Neuronal stem cell (in vitro differentiated cells): ENCODE data around the gene HNRNPC.
"Not testable (repeated sequence)": the region's sequence is repeated elsewhere in the genome, so short reads cannot be mapped to it uniquely, and the experiment has no call there.

Source experiments
- DNase-seq: peaks from one replicate; pipeline ENCODE4 v3.0.0-alpha.2; 2013; ENCODE audit warnings: low spot score
- H2AFZ ChIP-seq: one replicate; pipeline ENCODE4 v1.6.1; 2013; ENCODE audit warnings: mild to moderate bottlenecking, low read length, inconsistent platforms
- H2AK5ac ChIP-seq: 2 replicates; pipeline ENCODE4 v1.6.1; 2013; ENCODE audit warnings: low read depth, mild to moderate bottlenecking, inconsistent platforms, low read length, moderate library complexity, mixed read lengths
- H2BK120ac ChIP-seq: 2 replicates; pipeline ENCODE4 v1.6.1; 2013; ENCODE audit warnings: low read depth, mild to moderate bottlenecking, inconsistent platforms, low read length, moderate library complexity, mixed read lengths
- H2BK12ac ChIP-seq: one replicate; pipeline ENCODE4 v1.6.1; 2013; ENCODE audit warnings: low read length, inconsistent platforms
- H2BK15ac ChIP-seq: 2 replicates; pipeline ENCODE4 v1.6.1; 2013; ENCODE audit warnings: mild to moderate bottlenecking, low read length, inconsistent platforms, mixed read lengths
- H2BK5ac ChIP-seq: one replicate; pipeline ENCODE4 v1.6.1; 2013; ENCODE audit warnings: inconsistent platforms, mild to moderate bottlenecking, low read length, moderate library complexity
- H3K14ac ChIP-seq: one replicate; pipeline ENCODE4 v1.6.1; 2013; ENCODE audit warnings: low read length, inconsistent platforms
- H3K18ac ChIP-seq: 2 replicates; pipeline ENCODE4 v1.6.1; 2013; ENCODE audit warnings: low read length, inconsistent platforms
- H3K23ac ChIP-seq: 2 replicates; pipeline ENCODE4 v1.6.1; 2013; ENCODE audit warnings: low read depth, mild to moderate bottlenecking, mixed read lengths, low read length, inconsistent platforms; ENCODE audit not compliant: poor library complexity
- H3K27ac ChIP-seq: replicated peaks from 3 replicates; pipeline ENCODE4 v1.5.1; 2013; ENCODE audit warnings: low read length, inconsistent platforms
- H3K27me3 ChIP-seq, 3 experiments: 2 replicates each; pipeline ENCODE4 v1.6.1; 2013; ENCODE audit warnings: low read length in 3 of 3, mild to moderate bottlenecking in 2 of 3, inconsistent platforms in 1 of 3, low read depth in 1 of 3, mixed read lengths in 1 of 3, moderate library complexity in 1 of 3; ENCODE audit not compliant: control insufficient read depth in 3 of 3, insufficient read depth in 3 of 3
- H3K36me3 ChIP-seq, 2 donors: replicated peaks in 1 of 2; 2 replicates each; pipeline ENCODE4 v1.6.1; 2013; ENCODE audit warnings: low read length in 2 of 2; ENCODE audit not compliant: control insufficient read depth in 2 of 2, insufficient read depth in 2 of 2
- H3K4ac ChIP-seq: 2 replicates; pipeline ENCODE4 v1.6.1; 2013; ENCODE audit warnings: inconsistent platforms, mild to moderate bottlenecking, low read length, moderate library complexity
- H3K4me1 ChIP-seq, 2 donors: 1 replicate in 1 of 2; 2 replicates in 1 of 2; pipeline ENCODE4 v1.6.1; 2013; ENCODE audit warnings: low read length in 2 of 2, low read depth in 1 of 2; ENCODE audit not compliant: control insufficient read depth in 2 of 2, insufficient read depth in 1 of 2
- H3K4me2 ChIP-seq: one replicate; pipeline ENCODE4 v1.6.1; 2013; ENCODE audit warnings: mild to moderate bottlenecking, low read length, inconsistent platforms; ENCODE audit not compliant: insufficient read depth, poor library complexity, severe bottlenecking
- H3K4me3 ChIP-seq, 2 donors: 2 replicates each; pipeline ENCODE4 v1.5.1; 2013; ENCODE audit warnings: low read length in 2 of 2, mild to moderate bottlenecking in 2 of 2, inconsistent platforms in 1 of 2, moderate library complexity in 1 of 2
- H3K79me1 ChIP-seq: one replicate; pipeline ENCODE4 v1.6.1; 2013; ENCODE audit warnings: low read depth, mild to moderate bottlenecking, inconsistent platforms, low read length, moderate library complexity
- H3K9ac ChIP-seq: one replicate; pipeline ENCODE4 v1.6.1; 2013; ENCODE audit warnings: mild to moderate bottlenecking, low read depth, low read length, inconsistent platforms; ENCODE audit not compliant: poor library complexity
- H3K9me3 ChIP-seq, 2 donors: replicated peaks in 1 of 2; 2 replicates each; pipeline versions ENCODE3 to v1.6.1; 2013; ENCODE audit warnings: low read length in 2 of 2, mild to moderate bottlenecking in 2 of 2, inconsistent platforms in 1 of 2, low read depth in 1 of 2, mixed read lengths in 1 of 2, moderate library complexity in 1 of 2; ENCODE audit not compliant: control insufficient read depth in 2 of 2, insufficient read depth in 1 of 2
- H4K8ac ChIP-seq: one replicate; pipeline ENCODE4 v1.6.1; 2013; ENCODE audit warnings: low read depth, mild to moderate bottlenecking, inconsistent platforms, low read length, moderate library complexity
- H4K91ac ChIP-seq: one replicate; pipeline ENCODE4 v1.6.1; 2013; ENCODE audit warnings: low read length, low read depth, mild to moderate bottlenecking, inconsistent platforms; ENCODE audit not compliant: poor library complexity
- WGBS, 2 donors: extraction: QIAGEN DNeasy Blood & Tissue Kit; methylation state at CpG; one replicate each; pipeline ENCODE4 v1.1.7; 2013; ENCODE audit warnings: missing lambda C conversion rate in 2 of 2, mixed read lengths in 1 of 2; ENCODE audit not compliant: insufficient read length in 2 of 2, insufficient replicate concordance in 1 of 2; ENCODE audit errors: extremely low coverage in 2 of 2; 5-methylcytosine and 5-hydroxymethylcytosine counted together

The HNRNPC gene

GRCh38 chr14:21165670-21166069, 103.6 kb downstream of the HNRNPC start:
- not testable (repeated sequence) for H3K14ac ChIP-seq, H3K27ac ChIP-seq, H2BK12ac ChIP-seq, H4K8ac ChIP-seq, H3K4me2 ChIP-seq, H2AFZ ChIP-seq, H2BK120ac ChIP-seq, H4K91ac ChIP-seq, H2BK5ac ChIP-seq, H3K36me3 ChIP-seq, H3K9me3 ChIP-seq, H3K4me1 ChIP-seq, H3K18ac ChIP-seq, DNase-seq, H3K23ac ChIP-seq, H3K79me1 ChIP-seq, H3K4me3 ChIP-seq, H2BK15ac ChIP-seq, H3K4ac ChIP-seq, H3K9ac ChIP-seq, H2AK5ac ChIP-seq
- H3K27me3 ChIP-seq, result peaks cover 0 to 17% (median 0%) of the 10 kb centered on the region in 3 experiments
- no CpG with 5 or more reads among the region's 1 CpG for WGBS, 2 donors

GRCh38 chr14:21165002-21165605, 104.1 kb downstream of the HNRNPC start:
- Histone ChIP-seq H3K4me3 (peak overlapping the region in 1 of 2 donors; percentile 58), H3K27me3 (peaks cover 0 to 20% (median 0%) of the 10 kb centered on the region in 3 experiments)
- not testable (repeated sequence) for H3K9me3 ChIP-seq, H2BK5ac ChIP-seq, H2BK15ac ChIP-seq, H3K4me2 ChIP-seq, H3K18ac ChIP-seq, H4K91ac ChIP-seq, H3K23ac ChIP-seq, H3K79me1 ChIP-seq, H3K4ac ChIP-seq, H3K9ac ChIP-seq, H3K27ac ChIP-seq, H4K8ac ChIP-seq, H2BK120ac ChIP-seq, H2BK12ac ChIP-seq, DNase-seq, H2AK5ac ChIP-seq, H2AFZ ChIP-seq, H3K14ac ChIP-seq, H3K36me3 ChIP-seq, H3K4me1 ChIP-seq
- WGBS, 2 donors, result no CpG with 5 or more reads among the region's 7 CpGs

DNA sequence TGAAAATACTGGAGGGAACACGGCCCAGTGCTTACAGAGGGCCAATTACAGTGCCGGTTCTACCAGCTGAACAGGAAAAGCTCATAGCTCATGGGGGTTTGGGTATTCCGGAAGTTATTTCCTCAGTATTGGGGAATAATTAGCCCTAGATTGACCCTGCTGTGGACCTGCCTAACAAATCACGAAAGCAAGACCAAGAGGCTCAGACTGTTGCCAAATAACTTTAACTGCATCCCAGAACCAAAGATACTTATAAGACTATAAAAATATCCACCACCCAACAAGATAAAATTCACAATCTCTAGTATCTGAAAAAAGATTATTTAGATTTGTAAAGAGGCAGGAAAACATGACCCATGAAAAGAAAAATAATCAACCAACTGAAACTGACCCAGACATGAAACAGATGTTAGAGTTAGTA, 105.4 kb downstream of the HNRNPC start:
- no peak overlapping the region for H2BK120ac ChIP-seq
- H3K4me2 ChIP-seq, result no peak overlapping the region
- no peaks in the 10 kb centered on the region for H3K4me1 ChIP-seq
- no peak overlapping the region for H2AFZ ChIP-seq
- WGBS, 2 donors, result no CpG with 5 or more reads among the region's 4 CpGs
- no peak for DNase-seq
- H3K79me1 ChIP-seq, result no peaks in the 10 kb centered on the region
- H3K27me3 ChIP-seq, result peaks cover 0 to 24% (median 0%) of the 10 kb centered on the region in 3 experiments
- no peaks in the 10 kb centered on the region for H3K9me3 ChIP-seq
- H3K18ac ChIP-seq, result no peak overlapping the region
- H3K23ac ChIP-seq, result no peak overlapping the region
- H4K8ac ChIP-seq, result no peak overlapping the region
- no peak overlapping the region for H3K9ac ChIP-seq
- no peak overlapping the region for H2BK12ac ChIP-seq
- no peak overlapping the region for H3K4ac ChIP-seq
- H2BK5ac ChIP-seq, result no peak overlapping the region
- no peak overlapping the region for H4K91ac ChIP-seq
- no peak overlapping the region for H3K14ac ChIP-seq
- no peak overlapping the region for H3K4me3 ChIP-seq
- no peak overlapping the region for H3K27ac ChIP-seq
- H2BK15ac ChIP-seq, result no peak overlapping the region
- no peaks in the 10 kb centered on the region for H3K36me3 ChIP-seq
- H2AK5ac ChIP-seq, result no peak overlapping the region

DNA sequence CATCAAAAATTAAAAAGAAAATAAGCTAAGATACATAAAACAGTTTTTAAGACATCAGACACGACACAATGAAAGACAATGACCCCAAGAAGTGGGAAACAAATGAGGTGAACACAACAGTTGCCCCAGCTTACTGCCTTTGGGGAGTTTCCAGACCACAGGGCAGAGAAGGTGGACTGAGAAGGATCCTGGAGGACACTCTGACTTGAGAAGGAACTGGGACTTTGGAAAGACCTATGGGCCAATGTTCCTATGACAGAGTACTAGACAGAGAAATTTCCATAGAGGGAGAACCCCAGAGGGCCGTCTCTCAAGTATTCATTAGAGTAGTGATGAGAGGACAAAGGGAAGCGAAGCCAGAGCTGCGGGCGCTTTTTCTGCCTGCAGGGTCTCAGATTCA, 107.2 kb downstream of the HNRNPC start:
- H4K8ac ChIP-seq, result no peak overlapping the region
- no peak overlapping the region for H2BK15ac ChIP-seq
- H2BK5ac ChIP-seq, result no peak overlapping the region
- H3K4me3 ChIP-seq, result no peak overlapping the region
- H3K27me3 ChIP-seq, result peaks cover 0 to 23% (median 0%) of the 10 kb centered on the region in 3 experiments
- WGBS, 2 donors, result no CpG with 5 or more reads among the region's 5 CpGs
- H3K27ac ChIP-seq, result no peak overlapping the region
- H3K79me1 ChIP-seq, result no peaks in the 10 kb centered on the region
- H2BK120ac ChIP-seq, result no peak overlapping the region
- no peak overlapping the region for H2BK12ac ChIP-seq
- no peaks in the 10 kb centered on the region for H3K4me1 ChIP-seq
- H3K4me2 ChIP-seq, result no peak overlapping the region
- no peak overlapping the region for H4K91ac ChIP-seq
- H2AK5ac ChIP-seq, result no peak overlapping the region
- no peak overlapping the region for H3K14ac ChIP-seq
- H3K18ac ChIP-seq, result no peak overlapping the region
- no peaks in the 10 kb centered on the region for H3K9me3 ChIP-seq
- no peak for DNase-seq
- H3K4ac ChIP-seq, result no peak overlapping the region
- H2AFZ ChIP-seq, result no peak overlapping the region
- no peaks in the 10 kb centered on the region for H3K36me3 ChIP-seq
- H3K9ac ChIP-seq, result no peak overlapping the region
- no peak overlapping the region for H3K23ac ChIP-seq
